MM.1S (cell line): Measurements from ENCODE around the gene CALB2.

Source experiments
- EZH2 ChIP-seq: fragments of 300-600 bp; sonication (generic); optimal IDR thresholded peaks from 2 replicates; pipeline ENCODE3; 2017; ENCODE audit warnings: low read depth, mild to moderate bottlenecking, antibody characterized with exemption, low read length, mixed read lengths
- EZH2phosphoT487 ChIP-seq: fragments of 300-600 bp; sonication (generic); IDR thresholded peaks from 2 replicates; pipeline ENCODE4 v1.6.1; 2018; ENCODE audit warnings: antibody characterized with exemption, low read length
- TF ChIP-seq, protein P1 (sequence below): fragments of 300-600 bp; sonication (generic); IDR thresholded peaks from 2 replicates; pipeline ENCODE4 v1.5.1; 2016; ENCODE audit warnings: antibody characterized with exemption, low read length, mixed read lengths

DNA sequence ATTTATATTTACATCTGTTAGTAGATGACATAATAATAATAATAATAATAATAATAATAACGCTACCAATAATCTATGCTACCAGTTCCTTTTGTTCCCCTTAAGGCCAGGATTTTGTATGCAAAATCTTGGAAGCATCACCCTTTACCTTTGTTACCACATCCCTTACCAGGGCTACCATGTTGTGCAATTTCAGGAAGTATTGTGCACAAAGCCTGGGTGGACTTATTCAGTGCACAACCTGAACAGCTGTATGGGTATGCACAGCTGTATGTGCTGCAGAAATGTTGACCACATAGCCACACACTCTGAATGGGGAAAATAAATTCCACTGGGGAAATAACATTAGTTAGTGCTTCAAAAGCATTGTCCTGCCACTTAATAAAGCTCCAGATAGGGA is 19.9 kb upstream of the CALB2 start:
- TF ChIP-seq EZH2phosphoT487 (no peak), EZH2 (no peak)
- TF ChIP-seq, protein P1, sequence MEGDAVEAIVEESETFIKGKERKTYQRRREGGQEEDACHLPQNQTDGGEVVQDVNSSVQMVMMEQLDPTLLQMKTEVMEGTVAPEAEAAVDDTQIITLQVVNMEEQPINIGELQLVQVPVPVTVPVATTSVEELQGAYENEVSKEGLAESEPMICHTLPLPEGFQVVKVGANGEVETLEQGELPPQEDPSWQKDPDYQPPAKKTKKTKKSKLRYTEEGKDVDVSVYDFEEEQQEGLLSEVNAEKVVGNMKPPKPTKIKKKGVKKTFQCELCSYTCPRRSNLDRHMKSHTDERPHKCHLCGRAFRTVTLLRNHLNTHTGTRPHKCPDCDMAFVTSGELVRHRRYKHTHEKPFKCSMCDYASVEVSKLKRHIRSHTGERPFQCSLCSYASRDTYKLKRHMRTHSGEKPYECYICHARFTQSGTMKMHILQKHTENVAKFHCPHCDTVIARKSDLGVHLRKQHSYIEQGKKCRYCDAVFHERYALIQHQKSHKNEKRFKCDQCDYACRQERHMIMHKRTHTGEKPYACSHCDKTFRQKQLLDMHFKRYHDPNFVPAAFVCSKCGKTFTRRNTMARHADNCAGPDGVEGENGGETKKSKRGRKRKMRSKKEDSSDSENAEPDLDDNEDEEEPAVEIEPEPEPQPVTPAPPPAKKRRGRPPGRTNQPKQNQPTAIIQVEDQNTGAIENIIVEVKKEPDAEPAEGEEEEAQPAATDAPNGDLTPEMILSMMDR = no peak
